Measurements from ENCODE around the gene EML1.

Gene EML1

DNA sequence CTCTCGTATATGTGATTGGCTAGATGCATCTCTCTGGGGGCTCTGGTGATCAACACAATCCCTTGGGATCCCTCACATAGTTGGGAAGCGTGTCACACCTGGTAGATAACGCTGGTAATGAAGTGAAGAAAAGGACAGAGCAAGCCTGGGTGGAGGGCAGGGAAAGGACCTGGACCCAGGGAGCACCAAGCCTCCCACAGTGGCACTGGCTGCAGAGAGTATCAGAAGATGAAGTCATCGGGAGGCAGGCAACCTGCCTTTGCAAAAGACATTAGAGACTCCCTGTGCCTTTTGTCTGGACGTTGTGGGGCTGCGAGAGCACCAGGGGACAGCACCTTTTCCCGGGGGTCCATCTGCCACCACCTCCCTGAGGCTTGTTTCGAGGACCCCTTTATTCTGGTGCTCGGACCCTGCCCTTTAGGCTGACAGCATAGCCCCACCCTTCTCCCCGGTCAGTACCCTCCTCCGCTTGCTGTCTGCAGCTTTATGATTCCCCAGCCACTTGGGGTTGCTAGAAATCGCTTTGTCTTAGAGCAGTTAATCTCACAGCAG is 116.4 kb downstream of the EML1 start:
- DNase-seq, result no peak

DNA sequence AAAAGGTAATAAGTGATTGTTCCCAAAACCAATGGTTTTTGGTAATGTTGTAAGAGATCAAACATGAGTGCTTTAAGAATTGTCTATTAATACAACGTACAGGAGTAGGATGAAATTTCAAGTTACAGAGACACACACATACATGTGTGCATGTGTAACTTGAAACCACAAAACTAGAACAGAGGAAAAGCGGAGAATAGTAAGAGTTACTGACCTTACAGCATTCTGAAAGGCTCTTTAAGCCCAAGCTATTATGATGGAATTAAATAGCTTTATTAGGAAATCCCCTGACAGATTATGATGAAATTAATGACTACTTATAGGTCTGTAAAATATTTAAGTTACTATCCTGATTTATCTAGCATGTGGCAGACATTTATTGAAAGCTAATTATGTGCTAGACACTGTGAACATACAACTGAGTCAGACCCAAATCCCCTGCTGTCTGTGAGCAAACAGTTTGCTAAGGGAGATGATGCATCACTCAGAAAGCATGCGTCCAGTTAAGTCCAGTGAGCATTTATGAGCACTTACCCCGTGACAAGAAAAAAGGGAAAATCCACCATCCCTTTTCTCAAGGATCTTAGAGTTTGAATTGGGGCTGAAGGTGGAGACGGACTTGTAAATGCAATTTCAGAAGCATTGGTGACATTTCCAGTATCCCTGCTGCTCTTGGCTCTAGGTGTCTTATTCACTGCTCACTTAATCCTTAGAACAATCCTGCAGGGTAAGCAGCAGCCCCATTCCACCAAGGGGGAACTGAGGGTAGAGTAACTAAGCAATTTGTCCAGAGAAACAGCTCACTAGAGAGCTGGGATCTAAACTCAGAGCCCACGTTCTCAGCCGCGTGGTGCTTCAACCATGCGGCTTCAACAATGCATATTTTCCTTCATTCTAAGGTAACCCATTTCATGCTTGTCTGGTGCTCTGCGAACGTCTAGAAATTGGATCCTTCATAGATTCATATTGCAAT is 117.4 kb downstream of the EML1 start:
- DNase-seq, result no peak

DNA sequence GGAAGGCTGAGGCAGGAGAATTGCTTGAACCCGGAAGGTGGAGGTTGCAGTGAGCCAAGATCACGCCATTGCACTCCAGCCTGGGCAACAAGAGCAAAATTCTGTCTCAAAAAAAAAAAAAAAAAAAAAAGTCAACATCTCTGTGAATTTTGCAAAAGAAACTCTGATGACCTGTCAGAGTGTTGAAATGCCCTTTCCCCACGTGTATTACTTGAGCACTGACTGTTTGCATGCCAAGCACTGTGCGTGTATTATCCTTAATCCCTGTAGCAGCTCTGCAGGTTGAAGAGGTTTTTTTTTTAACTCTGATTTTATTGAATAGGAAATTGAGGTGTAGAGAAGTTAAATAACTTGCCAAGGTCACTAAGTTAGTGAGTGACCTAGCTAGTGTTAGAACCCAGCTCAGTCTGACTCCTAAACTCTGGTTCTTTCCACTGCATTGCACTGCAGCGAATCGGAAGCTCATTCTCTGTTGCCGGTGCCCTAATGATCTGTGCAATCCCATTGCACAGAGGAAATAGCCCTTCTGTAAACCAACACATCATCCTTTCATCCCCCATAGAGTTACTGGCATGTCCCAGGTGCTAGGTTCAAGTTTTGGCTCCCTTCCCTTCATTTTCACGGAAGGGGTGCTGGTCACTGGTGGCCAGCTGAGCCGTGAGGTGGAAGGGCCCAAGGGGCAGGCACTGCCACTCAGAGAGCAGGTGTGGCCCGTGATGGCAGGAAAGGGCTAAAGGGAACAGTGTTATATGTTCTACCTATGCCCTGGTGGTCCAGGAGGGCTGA is 122.3 kb downstream of the EML1 start:
- no peak for DNase-seq

DNA sequence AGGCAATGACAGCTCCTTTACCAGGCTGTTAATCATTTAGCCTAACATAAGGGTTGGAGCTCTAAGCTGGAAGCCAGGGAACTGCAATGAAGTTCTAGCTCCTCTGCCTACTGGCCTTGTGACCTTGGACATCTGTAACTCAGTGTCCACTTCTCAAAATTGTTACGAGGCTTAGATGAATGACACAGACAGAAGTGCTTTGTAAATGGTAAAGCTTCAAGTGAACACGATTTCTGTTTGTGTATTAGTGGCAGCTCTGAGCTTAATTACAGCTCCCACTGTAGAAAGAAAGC is 122.8 kb downstream of the EML1 start:
- no peak for DNase-seq

DNA sequence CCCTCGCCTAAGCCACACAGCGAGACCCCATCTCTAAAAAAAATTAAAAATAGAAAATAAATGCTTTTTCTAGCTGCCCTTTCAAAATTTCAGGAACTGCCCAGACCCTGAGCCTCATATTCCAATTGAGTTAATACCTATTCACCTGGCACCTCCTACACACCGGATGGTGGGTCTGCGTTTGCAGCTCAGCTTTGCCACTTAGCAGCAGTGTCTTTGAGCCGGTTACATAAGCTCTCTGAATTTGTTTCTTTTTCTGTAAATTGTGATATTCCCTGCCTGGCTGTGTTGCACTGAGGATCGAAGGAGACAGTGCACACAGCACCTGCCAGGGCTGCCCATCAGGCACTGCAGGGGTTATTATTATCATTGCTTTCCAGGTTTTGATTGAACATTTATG is 125.6 kb downstream of the EML1 start:
- DNase-seq, result no peak

DNA sequence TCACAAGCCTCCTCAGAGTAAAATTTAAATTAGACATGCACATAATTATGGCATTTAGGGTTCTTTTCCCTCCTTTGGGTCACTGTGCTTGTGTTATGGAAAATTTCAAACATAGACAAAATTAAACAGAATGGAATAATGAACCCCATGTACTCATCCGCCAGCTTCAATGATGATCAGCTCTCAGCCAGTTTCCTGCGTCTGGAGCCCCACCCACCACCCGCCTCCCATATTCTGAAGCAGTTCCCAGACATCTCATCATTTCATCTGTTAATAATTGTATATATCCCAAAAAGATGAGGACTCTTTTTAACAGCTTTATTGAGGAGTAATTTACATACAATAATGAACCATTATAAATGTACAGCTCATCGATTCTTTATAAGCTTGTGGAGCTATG is 128.2 kb downstream of the EML1 start:
- DNase-seq, result no peak

DNA sequence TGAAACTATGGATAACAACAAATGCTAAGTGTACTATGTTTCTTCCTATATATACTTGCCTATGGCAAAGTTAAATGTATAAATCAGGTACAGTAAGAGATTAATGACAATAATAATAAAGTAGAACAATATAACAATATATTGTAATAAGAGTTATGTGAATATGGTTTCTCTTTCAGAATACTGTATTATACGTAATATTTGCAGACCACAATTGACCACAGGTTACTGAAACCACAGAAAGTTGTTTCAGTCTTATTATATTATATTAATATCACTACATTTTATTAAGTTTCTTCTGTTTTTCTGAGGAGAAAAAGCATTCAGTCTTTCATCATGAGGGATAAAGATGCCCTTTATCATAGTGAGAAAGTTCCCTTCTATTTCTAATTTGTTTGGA is 131.2 kb downstream of the EML1 start:
- DNase-seq, result no peak

DNA sequence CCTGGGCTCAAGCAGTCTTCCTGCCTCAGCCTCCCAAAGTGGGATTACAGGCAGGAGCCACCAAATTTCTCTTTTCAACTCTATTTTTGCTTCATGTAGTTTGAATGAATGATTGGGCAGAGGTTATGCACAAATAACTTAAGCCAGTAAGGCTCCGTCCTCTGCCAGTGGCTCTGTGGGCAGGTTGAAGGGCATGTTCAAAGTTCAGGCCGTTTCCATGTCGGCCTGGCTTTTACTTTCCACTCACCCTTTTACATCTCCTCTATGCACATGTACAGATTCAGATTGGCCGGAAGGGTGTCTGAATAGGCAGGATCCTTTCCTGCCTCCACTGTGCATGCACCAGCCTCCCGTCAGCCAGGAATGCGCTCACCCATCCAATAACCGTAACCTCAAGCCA is 132.3 kb downstream of the EML1 start:
- peak; percentile 17 for DNase-seq

DNA sequence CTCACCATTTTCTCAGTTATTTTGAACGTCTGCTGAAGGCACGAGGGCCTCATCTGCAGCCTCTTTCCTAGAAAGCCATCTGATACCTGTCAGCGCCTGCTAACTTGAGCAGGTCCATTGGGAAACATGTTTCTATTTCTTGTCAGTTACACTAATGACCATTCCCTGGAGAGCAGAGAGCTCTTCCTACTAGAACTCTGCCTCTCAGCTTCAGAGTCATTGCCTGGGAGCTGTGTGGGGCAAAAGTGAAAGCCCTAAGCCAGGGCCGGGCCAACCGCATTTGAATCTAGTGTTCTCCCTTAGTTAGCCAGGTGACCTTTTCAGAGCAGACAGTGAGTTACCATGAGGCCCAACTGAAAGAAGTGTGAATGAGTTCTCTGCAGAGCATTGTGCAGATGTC is 135.8 kb downstream of the EML1 start:
- DNase-seq, result no peak

DNA sequence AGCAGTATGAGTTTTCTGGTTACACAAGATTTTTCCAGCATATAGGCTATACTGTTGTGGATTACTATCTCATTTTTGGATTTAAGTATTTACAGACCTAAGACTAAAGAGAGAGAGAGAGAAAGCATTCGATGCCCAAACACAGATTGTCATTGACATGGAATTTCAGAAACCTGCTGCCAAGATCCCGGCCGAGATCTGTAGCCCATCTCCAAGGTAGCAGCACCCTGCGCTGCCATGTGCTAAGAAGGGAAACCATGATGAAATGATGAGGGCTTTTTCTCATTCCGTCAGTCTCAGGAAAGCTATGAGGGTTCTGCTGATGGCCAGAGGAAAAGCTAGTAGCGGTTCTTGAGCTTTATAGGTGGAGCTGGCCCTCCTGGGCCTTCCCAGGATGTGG is 136.4 kb downstream of the EML1 start:
- DNase-seq, result no peak

DNA sequence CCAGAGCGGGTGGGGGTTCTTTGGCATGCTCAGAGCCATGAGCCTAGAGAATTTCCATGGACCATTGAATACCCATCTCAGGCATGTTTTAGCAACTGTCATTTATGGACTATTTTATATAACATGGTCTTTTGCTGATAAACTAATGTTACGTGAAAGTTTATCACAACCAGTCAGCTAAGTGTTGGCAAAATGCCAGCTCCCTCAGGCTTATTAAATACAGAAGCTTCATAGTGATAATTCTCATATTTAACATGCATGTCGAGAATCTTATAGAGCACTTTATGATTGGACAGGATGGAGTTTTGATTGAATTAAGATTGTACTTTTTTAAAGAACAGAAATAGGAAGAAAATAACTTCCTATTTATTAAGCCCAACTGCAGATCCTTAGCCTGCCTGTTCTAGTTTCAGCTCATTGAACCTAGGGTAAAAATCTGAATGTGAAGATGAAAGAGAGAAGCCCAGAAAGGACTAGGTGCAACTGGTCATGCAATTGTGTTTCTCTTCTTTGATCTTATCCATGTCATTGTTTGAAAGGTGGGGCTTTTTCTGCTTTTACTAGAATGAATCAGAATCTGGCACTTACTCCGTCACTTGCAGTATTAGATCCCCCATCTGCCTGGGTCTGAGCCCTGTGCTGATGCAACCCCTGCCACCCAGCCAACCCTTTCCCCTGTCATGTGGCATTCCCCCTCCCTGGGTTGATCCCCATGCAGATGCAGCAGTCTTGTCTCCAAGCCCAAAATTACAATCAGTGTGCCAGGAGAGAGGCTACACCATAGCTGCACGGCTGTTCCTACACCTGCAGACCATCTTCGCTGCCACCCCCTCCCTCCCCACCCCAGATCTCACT is 137.4 kb downstream of the EML1 start:
- DNase-seq, result peak; percentile 59

DNA sequence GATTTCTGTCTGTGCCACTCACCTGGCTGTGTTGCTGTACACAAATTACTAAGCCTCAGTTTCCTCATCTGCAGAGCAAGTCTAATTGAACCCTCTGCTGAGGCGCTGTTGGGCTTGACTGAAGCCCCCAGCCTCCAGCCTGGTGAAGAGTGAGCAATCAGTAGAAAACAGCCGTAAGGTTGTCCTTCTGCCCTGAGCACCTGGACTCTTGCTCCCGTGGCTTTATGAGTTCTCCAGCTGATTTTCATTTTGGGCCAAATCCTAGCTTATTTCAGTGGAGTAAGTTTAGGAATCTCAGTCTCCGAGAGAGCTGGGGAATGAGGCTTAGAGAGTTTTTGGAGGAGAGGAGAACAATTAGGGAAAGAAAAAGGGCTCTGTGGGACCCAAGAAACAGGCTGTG is 138.1 kb downstream of the EML1 start:
- DNase-seq, result no peak

DNA sequence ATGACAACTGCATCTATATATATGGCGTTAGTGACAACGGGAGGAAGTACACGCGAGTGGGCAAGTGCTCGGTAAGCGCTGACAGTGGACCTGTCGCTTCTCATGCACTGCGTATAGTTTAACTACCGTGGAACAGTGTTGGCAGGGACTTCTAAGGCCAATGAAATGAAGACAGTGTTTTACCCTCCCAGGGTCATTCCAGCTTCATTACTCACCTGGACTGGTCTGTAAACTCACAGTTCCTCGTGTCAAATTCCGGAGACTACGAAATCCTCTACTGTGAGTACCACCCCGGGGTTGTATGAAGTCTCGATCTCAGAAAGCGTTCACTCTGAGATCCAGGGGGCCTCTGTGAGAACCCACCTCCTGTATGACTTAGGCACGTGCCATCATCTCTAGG is 142.8 kb downstream of the EML1 start:
- DNase-seq, result no peak

DNA sequence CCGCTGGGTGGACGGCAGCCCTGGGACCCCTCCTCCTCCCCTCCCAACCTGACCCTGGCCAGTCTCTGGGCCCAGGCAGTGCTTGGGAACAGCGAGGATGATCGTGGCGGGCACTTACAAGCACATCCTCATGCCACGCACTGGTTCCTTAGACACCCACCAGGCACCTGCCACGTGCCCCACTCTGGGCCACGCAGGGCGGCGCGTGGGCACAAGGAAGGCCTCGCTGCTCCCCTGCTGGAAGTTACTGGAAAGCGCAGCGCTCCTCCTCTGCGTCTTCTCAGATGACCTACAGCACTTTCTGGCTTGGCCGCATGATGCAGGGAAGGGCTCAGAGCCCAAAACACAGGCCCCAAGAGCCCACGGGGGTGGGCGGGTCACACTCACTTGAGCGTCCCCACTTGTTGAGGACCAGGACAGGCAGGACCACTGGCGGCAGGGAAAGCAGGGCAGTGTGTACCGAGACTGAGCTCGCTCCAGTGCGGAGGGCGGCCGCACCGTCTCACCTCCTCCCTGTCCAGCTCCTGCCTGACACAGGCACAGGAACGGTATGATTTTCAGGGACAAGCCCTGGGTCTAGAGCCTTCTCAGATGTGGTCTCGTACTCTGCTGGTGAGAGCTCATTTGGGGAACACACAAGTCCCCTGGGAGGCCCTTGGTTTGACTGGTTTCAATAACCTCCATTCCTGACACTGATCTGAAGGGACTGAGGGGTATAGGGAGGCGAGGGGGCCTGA is 143.7 kb downstream of the EML1 start:
- DNase-seq, result no peak

DNA sequence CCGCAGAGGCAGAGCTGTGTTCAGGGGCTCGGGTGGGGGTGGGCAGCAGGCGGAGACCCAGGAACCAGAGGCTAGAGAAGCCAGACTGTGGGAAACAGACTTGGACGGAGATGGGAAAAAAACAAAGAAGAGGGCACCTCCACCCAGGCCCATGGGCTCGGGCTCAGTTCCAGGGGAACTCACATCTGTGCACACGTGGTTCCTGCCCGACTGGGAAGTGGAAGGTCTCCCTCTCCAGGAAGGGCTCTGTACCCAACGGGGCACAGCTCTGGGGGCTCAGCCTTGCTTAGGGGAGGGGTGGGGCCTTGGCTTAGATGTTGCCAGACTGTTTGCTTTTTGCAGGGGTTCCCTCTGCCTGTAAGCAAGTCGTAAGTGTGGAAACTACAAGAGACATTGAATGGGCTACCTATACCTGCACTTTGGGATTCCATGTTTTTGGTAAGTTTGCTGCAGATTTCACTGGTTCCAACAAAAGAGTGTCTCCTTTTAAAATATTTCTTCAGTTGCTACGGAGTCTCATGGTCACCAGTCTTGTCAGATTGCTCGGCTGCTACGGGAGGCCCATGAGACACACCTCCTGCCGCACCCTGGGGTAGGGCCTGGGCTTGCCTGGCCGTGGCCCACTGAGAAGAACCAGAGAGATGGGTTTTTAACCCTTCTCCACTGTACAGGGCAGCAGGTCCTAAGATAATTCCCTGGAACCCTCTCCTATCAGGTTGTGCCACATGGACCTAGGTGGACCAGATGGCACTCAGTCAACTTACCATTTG is 144.4 kb downstream of the EML1 start:
- no peak for DNase-seq

DNA sequence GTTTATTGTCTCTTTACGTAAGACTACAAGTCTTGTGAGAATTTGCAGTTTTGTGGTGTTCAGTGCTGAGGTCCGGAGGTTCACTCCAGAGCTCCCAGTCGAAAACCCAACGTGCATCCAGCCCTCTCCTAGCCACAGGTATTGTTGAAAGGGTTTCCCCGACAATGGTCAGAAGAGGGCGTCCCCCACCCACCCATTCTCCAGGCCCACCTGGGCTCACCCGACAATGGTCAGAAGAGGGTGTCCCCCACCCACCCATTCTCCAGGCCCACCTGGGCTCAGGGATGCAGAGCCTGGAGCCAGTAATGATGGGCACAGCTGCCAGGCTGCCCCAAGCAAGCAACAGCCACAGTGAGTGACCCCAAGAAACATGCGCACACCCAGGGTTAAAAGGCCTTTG is 145.2 kb downstream of the EML1 start:
- no peak for DNase-seq

DNA sequence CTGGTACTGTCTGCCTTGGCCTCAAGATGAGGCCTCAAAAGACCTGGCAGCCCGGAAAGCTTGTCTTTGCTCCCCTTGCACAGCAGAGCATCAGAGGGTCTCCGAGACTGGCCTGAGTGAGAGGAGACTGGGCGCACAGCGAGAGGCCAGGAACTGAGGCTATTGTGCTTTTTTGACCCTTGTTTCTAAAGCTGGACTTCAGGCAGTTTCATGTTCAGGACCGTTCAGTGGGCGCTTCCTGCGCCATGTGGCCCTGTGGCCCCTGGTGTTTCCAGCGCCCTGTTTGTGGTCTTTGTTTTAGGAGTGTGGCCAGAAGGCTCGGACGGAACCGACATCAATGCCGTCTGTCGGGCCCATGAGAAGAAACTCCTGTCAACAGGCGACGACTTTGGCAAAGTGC is 145.7 kb downstream of the EML1 start:
- no peak for DNase-seq

DNA sequence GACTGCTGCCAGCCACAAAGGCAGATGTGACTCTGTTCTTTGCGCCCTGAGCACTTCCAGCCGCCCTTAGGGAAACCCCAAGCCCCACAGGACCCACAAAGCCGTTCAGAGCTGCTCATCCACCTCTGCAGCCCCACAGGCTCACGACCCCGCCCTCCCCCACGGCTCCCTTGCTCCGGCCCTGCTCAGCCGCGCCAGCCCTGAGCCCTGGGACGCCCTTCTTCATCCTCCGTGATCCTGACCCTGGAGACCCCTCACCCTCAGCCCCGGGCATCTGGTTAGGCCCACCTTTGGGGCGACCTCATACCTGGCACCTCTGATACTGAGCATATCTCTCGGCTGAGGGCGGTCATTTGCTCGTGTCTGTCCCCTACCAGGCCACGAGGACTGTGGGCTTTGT is 146.2 kb downstream of the EML1 start:
- no peak for DNase-seq

DNA sequence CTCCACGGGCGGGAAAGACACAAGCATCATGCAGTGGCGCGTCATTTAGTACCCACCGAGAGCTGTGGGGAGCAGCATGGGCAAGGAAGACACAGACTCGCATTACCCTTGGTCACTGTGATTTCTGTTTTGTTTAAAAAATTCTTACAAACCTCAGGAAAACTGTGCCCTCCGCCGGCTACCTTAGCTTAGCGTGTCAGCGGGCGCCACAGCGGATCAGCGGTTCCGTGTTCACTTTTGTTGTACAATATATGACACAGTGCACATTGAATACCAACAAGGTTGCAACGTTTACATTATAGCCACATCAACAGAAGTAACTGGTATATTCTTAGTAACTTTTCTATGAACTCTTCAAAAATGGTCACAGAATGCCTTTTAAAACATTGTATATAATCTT is 146.9 kb downstream of the EML1 start:
- no peak for DNase-seq

DNA sequence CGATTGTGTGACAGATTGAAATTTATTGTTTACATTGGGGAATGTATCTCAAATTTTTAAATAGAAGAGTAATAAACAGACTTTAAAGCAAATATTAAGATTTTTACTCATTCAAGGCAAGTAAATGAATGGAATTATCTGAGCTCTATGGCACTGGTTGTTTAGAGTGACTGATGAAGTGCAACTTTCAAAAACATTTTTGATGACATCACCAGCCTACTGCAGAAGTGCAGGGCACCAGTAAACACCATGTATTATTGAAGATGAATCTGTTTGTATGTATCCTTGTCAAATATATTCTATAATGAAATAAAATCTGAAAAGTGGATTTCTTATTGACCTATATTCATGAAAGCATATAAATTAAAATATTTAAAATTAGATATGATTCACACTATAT is 148.0 kb downstream of the EML1 start:
- DNase-seq, result no peak

DNA sequence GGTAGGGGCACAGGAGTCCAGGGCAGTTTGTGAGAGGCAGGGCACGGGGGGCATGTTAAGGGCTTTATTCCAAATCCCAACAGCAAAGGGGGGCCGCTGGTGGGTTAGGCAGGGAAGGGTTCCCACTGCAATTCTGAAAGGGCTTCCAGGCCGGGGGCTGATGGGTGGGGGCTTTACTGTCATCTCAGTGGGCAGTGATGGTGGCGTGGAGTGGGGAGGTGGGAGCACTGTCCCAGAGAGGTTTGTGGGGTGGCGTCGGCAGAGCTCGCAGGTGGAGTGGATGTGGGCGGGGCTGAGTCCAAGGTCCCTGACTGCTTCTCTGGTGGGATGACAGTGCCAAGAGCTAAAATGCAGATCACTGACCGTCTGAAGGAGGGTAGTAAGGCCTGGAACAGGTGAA is 150.4 kb downstream of the EML1 start:
- no peak for DNase-seq

DNA sequence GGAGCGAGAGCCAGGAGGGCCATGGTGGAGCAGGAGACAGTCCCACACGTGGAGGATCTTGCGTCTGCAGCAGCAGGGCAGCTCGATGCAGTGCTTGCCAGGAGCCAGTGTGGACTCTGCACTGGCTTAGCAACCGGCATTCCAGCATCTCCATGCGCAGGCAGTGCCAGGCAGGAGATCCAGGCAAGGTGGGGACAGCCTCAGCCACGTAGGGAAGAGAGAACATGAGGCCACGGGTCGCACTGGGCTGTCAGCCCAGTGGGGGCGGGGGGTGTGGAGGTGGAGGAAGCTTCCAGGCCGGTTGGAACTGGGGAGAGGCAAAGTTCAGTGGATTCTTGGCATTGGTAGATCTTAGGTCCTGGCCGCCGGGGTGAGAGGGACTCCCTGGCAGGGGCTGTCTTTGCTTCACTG is 151.0 kb downstream of the EML1 start:
- no peak for DNase-seq
